GM10266 (cell line): ENCODE measurements around the gene INPP4B.

Experiments
- DNase-seq: peaks from one replicate; pipeline ENCODE4 v3.0.0; 2012; ENCODE audit errors: extremely low spot score
- CTCF ChIP-seq: IDR thresholded peaks from 2 replicates; pipeline ENCODE4 v1.5.1; 2012; ENCODE audit warnings: mild to moderate bottlenecking, low read depth; ENCODE audit not compliant: control insufficient read depth, insufficient read depth; ENCODE audit errors: missing control alignments

The INPP4B gene

GRCh38 chr4:142549726-142550463 lies 296.2 kb downstream of the INPP4B start:
- no peak for DNase-seq

GRCh38 chr4:142549248-142549647 lies 296.9 kb downstream of the INPP4B start:
- no peak for TF ChIP-seq CTCF

More at GRCh38 chr4:142549726-142550463, 296.2 kb downstream of the INPP4B start:
- no peak for TF ChIP-seq CTCF

GRCh38 chr4:142548491-142548890 lies 297.6 kb downstream of the INPP4B start:
- no peak for TF ChIP-seq CTCF
- DNase-seq = no peak

More at GRCh38 chr4:142549248-142549647, 296.9 kb downstream of the INPP4B start:
- DNase-seq = no peak

GRCh38 chr4:142547974-142548373 lies 298.1 kb downstream of the INPP4B start:
- TF ChIP-seq CTCF = no peak
- DNase-seq = no peak

GRCh38 chr4:142544594-142544993 lies 301.5 kb downstream of the INPP4B start:
- no peak for TF ChIP-seq CTCF
- DNase-seq = no peak

- DNase-seq = no peak
- no peak for TF ChIP-seq CTCF
These were observed 302.1 kb downstream of the INPP4B start for GRCh38 chr4:142544039-142544438.

GRCh38 chr4:142540483-142540804 lies 305.7 kb downstream of the INPP4B start:
- no peak for TF ChIP-seq CTCF
- no peak for DNase-seq
